ENCODE data around the gene ARSG. TPM values are rescaled to one million over a fixed set of nuclear protein-coding genes. Genes with fewer than 3 reads are reported as not detected.
A peak's percentile ranks its signal among the peaks of the same experiment; 100 is the strongest.
"Not testable (repeated sequence)": the region's sequence is repeated elsewhere in the genome, so short reads cannot be mapped to it uniquely, and the experiment has no call there.

The ARSG gene
- total RNA-seq, 1 donor, result 7.6 TPM

DNA sequence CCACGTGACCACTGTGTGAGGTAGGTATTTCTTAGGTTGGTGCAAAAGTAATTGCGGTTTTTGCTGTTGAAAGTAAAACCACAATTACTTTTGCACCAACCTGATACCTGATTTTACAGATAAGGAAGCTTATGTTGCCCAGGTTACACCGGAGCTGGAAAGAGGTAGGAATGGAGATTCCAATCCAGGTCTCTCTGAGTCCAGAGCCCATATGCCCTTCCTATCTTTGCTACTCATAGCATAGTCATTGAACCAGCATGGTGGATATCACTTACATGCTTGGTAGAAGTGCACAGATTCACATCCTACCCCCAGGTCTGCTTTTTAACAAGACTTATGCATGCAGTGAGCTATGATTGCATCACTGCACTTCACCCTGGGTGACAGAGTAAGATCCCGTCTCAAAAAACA, 61.8 kb downstream of the ARSG start:
- Histone ChIP-seq H3K79me2 (ENCODE audit: insufficient read depth, low read length) (no peaks in the 10 kb centered on the region), H2AFZ (ENCODE audit: low read length) (no peak overlapping the region), H3K36me3 (ENCODE audit: insufficient read depth, low read length) (no peaks in the 10 kb centered on the region), H3K4me3 (ENCODE audit: insufficient read depth, low read length) (no peak overlapping the region), H3K9me3 (ENCODE audit: low read depth, low read length) (no peaks in the 10 kb centered on the region), H3K4me2 (ENCODE audit: insufficient read depth, low read length) (no peak overlapping the region), H3K27me3 (ENCODE audit: insufficient read depth, low read length) (no peaks in the 10 kb centered on the region), H4K20me1 (ENCODE audit: insufficient read depth, low read length) (no peaks in the 10 kb centered on the region), H3K4me1 (ENCODE audit: insufficient read depth, low read length) (peaks cover 16% of the 10 kb centered on the region), H3K27ac (ENCODE audit: low read depth, low read length) (no peak overlapping the region)
- TF ChIP-seq, protein P1, sequence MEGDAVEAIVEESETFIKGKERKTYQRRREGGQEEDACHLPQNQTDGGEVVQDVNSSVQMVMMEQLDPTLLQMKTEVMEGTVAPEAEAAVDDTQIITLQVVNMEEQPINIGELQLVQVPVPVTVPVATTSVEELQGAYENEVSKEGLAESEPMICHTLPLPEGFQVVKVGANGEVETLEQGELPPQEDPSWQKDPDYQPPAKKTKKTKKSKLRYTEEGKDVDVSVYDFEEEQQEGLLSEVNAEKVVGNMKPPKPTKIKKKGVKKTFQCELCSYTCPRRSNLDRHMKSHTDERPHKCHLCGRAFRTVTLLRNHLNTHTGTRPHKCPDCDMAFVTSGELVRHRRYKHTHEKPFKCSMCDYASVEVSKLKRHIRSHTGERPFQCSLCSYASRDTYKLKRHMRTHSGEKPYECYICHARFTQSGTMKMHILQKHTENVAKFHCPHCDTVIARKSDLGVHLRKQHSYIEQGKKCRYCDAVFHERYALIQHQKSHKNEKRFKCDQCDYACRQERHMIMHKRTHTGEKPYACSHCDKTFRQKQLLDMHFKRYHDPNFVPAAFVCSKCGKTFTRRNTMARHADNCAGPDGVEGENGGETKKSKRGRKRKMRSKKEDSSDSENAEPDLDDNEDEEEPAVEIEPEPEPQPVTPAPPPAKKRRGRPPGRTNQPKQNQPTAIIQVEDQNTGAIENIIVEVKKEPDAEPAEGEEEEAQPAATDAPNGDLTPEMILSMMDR (IDR thresholded peaks at IDR 0.05; ENCODE audit: extremely low read depth, low read depth, low read length), result no peak
- DNase-seq (ENCODE audit: insufficient read length, low spot score, missing footprints), result no peak

DNA sequence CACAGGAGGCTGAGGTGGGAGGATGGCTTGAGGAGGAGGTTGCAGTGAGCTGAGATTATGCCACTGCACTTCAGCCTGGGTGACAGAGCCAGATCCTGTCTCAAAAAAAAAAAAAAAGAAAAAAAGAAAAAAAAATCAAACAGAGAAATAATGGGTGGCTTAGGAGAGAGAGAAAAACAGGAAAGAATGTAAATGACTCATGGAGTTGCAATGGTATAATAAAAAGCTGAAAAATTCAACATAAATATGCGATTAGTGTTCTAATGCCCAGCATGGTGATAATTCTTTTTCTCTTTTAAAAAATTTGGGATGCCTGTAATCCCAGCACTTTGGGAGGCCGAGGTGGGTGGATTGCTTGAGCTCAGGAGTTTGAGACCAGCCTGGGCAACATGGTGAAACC, 63.0 kb downstream of the ARSG start:
- peak overlapping the region; percentile 82 for H3K27ac ChIP-seq (ENCODE audit: low read depth, low read length)
- H4K20me1 ChIP-seq (ENCODE audit: insufficient read depth, low read length); H3K79me2 ChIP-seq (ENCODE audit: insufficient read depth, low read length); H3K9me3 ChIP-seq (ENCODE audit: low read depth, low read length); H3K4me3 ChIP-seq (ENCODE audit: insufficient read depth, low read length); H3K36me3 ChIP-seq (ENCODE audit: insufficient read depth, low read length); H2AFZ ChIP-seq (ENCODE audit: low read length); H3K27me3 ChIP-seq (ENCODE audit: insufficient read depth, low read length): not testable (repeated sequence)
- peaks cover 16% of the 10 kb centered on the region for H3K4me1 ChIP-seq (ENCODE audit: insufficient read depth, low read length)
- peak; percentile 89 for DNase-seq (ENCODE audit: insufficient read length, low spot score, missing footprints)
- peak overlapping the region; percentile 14 for H3K4me2 ChIP-seq (ENCODE audit: insufficient read depth, low read length)

DNA sequence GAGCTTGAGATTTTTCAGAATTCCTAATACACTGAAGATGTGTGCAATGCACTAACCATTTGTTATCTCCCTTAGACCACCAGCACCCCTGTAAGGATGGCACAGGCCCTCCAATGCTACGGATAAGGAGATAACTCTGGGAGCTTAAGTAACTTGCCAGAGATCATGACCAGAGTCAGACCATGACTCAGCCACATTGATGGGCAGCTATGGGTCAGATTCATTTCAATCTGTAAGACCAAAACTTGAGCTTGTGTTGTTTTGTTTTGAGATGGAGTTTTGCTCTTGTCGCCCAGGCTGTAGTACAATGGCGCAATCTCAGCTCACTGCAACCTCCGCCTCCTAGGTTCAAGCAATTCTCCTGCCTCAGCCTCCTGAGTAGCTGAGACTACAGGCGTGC, 63.8 kb downstream of the ARSG start:
- H3K79me2 ChIP-seq (ENCODE audit: insufficient read depth, low read length); H4K20me1 ChIP-seq (ENCODE audit: insufficient read depth, low read length); H3K4me3 ChIP-seq (ENCODE audit: insufficient read depth, low read length); H3K36me3 ChIP-seq (ENCODE audit: insufficient read depth, low read length); H3K9me3 ChIP-seq (ENCODE audit: low read depth, low read length); H2AFZ ChIP-seq (ENCODE audit: low read length); H3K27me3 ChIP-seq (ENCODE audit: insufficient read depth, low read length): not testable (repeated sequence)
- Histone ChIP-seq H3K4me2 (ENCODE audit: insufficient read depth, low read length) (peak overlapping the region; percentile 14), H3K4me1 (ENCODE audit: insufficient read depth, low read length) (peaks cover 16% of the 10 kb centered on the region), H3K27ac (ENCODE audit: low read depth, low read length) (peak overlapping the region; percentile 82)
- peak; percentile 94 for DNase-seq (ENCODE audit: insufficient read length, low spot score, missing footprints)

DNA sequence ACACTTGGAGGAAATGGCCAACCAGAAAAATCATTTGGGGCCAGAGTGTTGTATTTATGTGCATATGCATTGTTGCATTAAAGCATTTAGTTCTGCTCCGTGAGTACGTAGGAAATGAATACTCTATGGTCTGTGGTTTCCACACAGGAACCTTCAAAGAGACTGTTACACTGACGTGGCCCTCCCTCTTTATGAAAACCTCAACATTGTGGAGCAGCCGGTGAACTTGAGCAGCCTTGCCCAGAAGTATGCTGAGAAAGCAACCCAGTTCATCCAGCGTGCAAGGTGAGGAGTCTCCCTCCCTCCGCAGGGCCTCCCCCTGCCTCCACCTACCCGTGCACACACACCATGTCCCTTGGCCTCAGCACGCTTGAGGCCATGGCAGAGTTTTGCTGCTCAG, 65.2 kb downstream of the ARSG start:
- Histone ChIP-seq H3K36me3 (ENCODE audit: insufficient read depth, low read length) (no peaks in the 10 kb centered on the region), H3K9me3 (ENCODE audit: low read depth, low read length) (no peaks in the 10 kb centered on the region), H3K27me3 (ENCODE audit: insufficient read depth, low read length) (no peaks in the 10 kb centered on the region), H2AFZ (ENCODE audit: low read length) (no peak overlapping the region), H3K27ac (ENCODE audit: low read depth, low read length) (no peak overlapping the region), H4K20me1 (ENCODE audit: insufficient read depth, low read length) (no peaks in the 10 kb centered on the region), H3K4me2 (ENCODE audit: insufficient read depth, low read length) (no peak overlapping the region), H3K4me1 (ENCODE audit: insufficient read depth, low read length) (peaks cover 16% of the 10 kb centered on the region), H3K79me2 (ENCODE audit: insufficient read depth, low read length) (no peaks in the 10 kb centered on the region), H3K4me3 (ENCODE audit: insufficient read depth, low read length) (no peak overlapping the region)
- no peak for DNase-seq (ENCODE audit: insufficient read length, low spot score, missing footprints)
- TF ChIP-seq, protein P1 (IDR thresholded peaks at IDR 0.05; ENCODE audit: extremely low read depth, low read depth, low read length), result no peak

DNA sequence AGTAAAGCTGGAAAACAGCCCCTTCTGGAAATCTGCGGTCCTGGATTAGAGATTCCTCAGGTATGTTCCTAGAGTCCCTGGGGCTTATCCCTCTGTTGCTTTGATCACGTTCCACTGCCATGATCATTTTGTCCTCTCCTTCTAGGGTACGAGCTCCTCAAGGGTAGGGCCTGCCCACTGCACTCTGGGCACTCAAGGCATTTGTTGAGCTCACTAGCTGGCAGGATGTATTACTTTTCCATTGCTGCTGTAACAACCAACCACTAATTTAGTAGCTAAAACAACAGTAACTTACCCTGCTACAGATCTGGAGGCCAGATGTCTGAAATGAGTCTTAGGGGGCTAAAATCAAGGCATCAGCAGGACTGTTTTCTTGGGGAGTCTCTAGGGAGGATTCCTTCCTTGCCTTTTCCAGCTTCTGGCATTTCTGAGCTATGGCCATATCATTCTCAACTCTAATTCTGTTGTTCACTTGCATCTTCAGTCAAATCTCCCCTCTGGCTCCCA, 65.7 kb downstream of the ARSG start:
- Histone ChIP-seq H3K9me3 (ENCODE audit: low read depth, low read length) (no peaks in the 10 kb centered on the region), H2AFZ (ENCODE audit: low read length) (no peak overlapping the region), H3K36me3 (ENCODE audit: insufficient read depth, low read length) (no peaks in the 10 kb centered on the region), H3K27me3 (ENCODE audit: insufficient read depth, low read length) (no peaks in the 10 kb centered on the region), H3K27ac (ENCODE audit: low read depth, low read length) (no peak overlapping the region), H3K4me3 (ENCODE audit: insufficient read depth, low read length) (no peak overlapping the region), H3K4me1 (ENCODE audit: insufficient read depth, low read length) (peaks cover 16% of the 10 kb centered on the region), H3K4me2 (ENCODE audit: insufficient read depth, low read length) (no peak overlapping the region), H4K20me1 (ENCODE audit: insufficient read depth, low read length) (no peaks in the 10 kb centered on the region), H3K79me2 (ENCODE audit: insufficient read depth, low read length) (no peaks in the 10 kb centered on the region)
- TF ChIP-seq, protein P1 (IDR thresholded peaks at IDR 0.05; ENCODE audit: extremely low read depth, low read depth, low read length), result no peak
- no peak for DNase-seq (ENCODE audit: insufficient read length, low spot score, missing footprints)
